ENCODE measurements around the gene TGFA.

DNA sequence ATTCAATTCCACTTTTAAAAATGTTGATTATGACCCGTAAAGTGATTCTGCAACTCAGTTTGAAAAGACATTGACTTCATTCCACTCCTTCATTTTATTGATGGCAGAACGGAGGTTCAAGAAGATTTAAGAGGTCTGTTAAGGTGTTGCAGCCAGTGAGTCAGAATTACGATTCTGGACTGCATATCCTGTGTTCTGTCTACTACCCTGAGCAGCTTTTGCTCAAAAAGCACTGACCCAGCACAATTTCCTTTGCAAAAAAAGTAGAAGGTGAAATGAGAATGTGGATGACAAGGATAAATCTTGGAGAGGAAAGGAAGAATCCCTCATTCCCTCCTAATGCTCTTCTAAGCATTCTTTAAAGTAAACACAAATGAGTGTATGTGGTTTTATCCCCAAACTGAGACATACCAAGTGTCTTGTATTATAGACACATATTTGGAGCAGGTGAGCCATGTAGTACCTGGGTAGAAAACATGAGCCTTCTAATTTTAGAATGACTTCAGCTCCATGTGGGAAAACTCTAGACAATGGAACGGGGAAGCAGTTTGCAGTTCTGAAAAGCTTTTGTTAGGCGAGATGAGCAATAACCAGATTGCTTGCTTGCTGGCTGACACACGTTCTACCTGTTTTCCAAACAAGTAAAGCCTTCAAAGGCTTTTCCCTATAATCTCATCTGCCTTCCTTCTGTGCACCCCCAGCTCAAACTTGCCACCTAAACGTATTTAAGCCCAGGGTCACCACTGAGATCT lies 44.7 kb downstream of the TGFA start:
- TF ChIP-seq, protein P1, sequence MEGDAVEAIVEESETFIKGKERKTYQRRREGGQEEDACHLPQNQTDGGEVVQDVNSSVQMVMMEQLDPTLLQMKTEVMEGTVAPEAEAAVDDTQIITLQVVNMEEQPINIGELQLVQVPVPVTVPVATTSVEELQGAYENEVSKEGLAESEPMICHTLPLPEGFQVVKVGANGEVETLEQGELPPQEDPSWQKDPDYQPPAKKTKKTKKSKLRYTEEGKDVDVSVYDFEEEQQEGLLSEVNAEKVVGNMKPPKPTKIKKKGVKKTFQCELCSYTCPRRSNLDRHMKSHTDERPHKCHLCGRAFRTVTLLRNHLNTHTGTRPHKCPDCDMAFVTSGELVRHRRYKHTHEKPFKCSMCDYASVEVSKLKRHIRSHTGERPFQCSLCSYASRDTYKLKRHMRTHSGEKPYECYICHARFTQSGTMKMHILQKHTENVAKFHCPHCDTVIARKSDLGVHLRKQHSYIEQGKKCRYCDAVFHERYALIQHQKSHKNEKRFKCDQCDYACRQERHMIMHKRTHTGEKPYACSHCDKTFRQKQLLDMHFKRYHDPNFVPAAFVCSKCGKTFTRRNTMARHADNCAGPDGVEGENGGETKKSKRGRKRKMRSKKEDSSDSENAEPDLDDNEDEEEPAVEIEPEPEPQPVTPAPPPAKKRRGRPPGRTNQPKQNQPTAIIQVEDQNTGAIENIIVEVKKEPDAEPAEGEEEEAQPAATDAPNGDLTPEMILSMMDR (IDR thresholded peaks at IDR 0.05) = no peak
- no peak for TF ChIP-seq POLR2AphosphoS5 (IDR thresholded peaks at IDR 0.05)

Measured in esophagus muscularis mucosa (tissue), 3 donors.